Measurements from ENCODE around the gene PLB1. TPM values are rescaled to one million over a fixed set of nuclear protein-coding genes. Genes with fewer than 3 reads are reported as not detected.

Gene PLB1
- total and polyA plus RNA-seq, 3 experiments from 2014 or later, result 0.16 to 0.39 (median 0.35) TPM

DNA sequence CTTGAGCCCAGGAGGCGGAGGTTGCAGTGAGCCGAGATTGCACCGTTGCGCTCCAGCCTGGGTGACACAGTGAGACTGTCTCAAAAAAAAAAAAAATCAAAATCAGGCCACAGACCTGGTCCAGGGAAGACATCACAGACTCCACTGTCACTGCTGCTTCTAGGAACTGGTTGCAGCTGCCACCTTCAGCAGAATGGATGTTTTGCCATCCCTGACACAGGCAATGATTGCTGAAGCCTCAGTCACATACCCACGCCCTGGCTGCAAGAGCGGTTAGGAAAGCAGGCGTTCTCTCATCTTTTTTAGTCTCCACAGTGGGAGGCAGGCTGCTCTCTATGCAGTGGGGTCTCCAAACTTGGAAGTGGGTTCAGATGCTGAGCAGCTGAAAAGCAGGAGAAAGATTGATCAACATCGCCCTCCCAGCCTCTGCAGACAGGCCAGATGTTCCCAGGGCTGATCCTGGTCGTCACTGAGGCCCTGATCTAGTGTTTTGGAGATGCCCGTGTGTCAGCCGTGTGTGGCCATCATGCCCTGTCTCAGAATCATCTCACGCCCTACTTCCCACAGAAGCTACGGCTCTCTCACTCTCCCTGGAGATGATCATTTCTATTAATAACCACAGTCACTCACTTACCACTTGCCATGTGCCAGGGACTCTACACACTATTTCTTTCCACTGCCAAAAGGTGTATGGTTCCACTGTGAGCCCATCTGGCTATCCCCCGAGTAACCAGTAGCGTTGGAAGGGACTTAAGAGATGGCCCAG is 91.8 kb downstream of the PLB1 start:
- H3K9me3 ChIP-seq (ENCODE audit: low read length), result no peaks in the 10 kb centered on the region
- ChIA-PET POLR2A (interaction anchor here (2.0 kb wide), 1 partner anchor 164 kb away, joined by 9 read pairs; the partner anchor contains the start of gene PPP1CB), CTCF (interaction anchor here (2.0 kb wide), 1 partner anchor 21 kb away, joined by 11 read pairs; no protein-coding TSS in a partner anchor)
- Mint-ChIP-seq H3K27me3 (peaks cover 6 to 9% of the 10 kb centered on the region in 2 donors), H3K27ac (peak overlapping the region in 4 of 8 donors; percentile 1 to 58 (median 26)), H3K4me3 (peak overlapping the region in 6 of 7 donors; percentile 26 to 83 (median 67)), H3K4me1 (peaks cover 22 to 35% (median 25%) of the 10 kb centered on the region in 3 donors), H3K36me3 (no peaks in the 10 kb centered on the region), H3K9me3 (no peaks in the 10 kb centered on the region)
- no peak overlapping the region for H3K27ac ChIP-seq (ENCODE audit: low read depth, low read length)
- no peak for DNase-seq
- H3K4me3 ChIP-seq (ENCODE audit: low read length), result no peak overlapping the region
- H3K4me1 ChIP-seq (ENCODE audit: insufficient read depth, low read length), result peaks cover 23% of the 10 kb centered on the region
- no peaks in the 10 kb centered on the region for H3K36me3 ChIP-seq (ENCODE audit: insufficient read depth, low read length)
- no peaks in the 10 kb centered on the region for H3K27me3 ChIP-seq (ENCODE audit: insufficient read depth, low read length, poor library complexity, severe bottlenecking)

DNA sequence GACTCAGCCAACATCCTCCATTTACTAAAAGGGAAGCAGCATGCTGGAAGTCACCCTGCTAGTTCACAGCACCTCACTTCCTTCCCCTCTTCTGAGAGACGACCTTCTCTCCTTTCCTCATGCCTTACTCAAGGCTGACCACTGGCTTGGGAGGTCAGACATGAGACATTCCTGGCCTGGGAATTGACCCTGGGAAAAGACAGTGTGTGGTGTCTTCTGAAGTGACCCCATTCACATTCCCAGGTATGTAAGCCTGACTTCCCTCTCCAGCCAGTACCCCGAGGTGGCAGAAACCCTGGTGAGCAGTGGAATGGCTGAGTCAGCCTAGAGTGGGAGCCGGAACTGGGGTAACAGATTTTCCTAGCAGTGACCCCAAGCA is 92.4 kb downstream of the PLB1 start:
- ChIA-PET CTCF (interaction anchor here (2.1 kb wide), 1 partner anchor 21 kb away, joined by 6 read pairs; no protein-coding TSS in a partner anchor), POLR2A (no interaction called here)
- H3K27me3 Mint-ChIP-seq, result peaks cover 6 to 9% of the 10 kb centered on the region in 2 donors
- no peaks in the 10 kb centered on the region for H3K9me3 ChIP-seq (ENCODE audit: low read length)
- H3K4me3 ChIP-seq (ENCODE audit: low read length), result no peak overlapping the region
- no peak overlapping the region for H3K27ac ChIP-seq (ENCODE audit: low read depth, low read length)
- peak overlapping the region in 4 of 8 donors; percentile 1 to 48 (median 20) for H3K27ac Mint-ChIP-seq
- no peaks in the 10 kb centered on the region for H3K9me3 Mint-ChIP-seq
- H3K4me1 ChIP-seq (ENCODE audit: insufficient read depth, low read length), result peaks cover 23% of the 10 kb centered on the region
- H3K4me3 Mint-ChIP-seq, result peak overlapping the region in 4 of 7 donors; percentile 23 to 78 (median 38)
- peaks cover 22 to 35% (median 25%) of the 10 kb centered on the region in 3 donors for H3K4me1 Mint-ChIP-seq
- DNase-seq, result no peak
- H3K36me3 ChIP-seq (ENCODE audit: insufficient read depth, low read length), result no peaks in the 10 kb centered on the region
- H3K27me3 ChIP-seq (ENCODE audit: insufficient read depth, low read length, poor library complexity, severe bottlenecking), result no peaks in the 10 kb centered on the region
- H3K36me3 Mint-ChIP-seq, result no peaks in the 10 kb centered on the region

DNA sequence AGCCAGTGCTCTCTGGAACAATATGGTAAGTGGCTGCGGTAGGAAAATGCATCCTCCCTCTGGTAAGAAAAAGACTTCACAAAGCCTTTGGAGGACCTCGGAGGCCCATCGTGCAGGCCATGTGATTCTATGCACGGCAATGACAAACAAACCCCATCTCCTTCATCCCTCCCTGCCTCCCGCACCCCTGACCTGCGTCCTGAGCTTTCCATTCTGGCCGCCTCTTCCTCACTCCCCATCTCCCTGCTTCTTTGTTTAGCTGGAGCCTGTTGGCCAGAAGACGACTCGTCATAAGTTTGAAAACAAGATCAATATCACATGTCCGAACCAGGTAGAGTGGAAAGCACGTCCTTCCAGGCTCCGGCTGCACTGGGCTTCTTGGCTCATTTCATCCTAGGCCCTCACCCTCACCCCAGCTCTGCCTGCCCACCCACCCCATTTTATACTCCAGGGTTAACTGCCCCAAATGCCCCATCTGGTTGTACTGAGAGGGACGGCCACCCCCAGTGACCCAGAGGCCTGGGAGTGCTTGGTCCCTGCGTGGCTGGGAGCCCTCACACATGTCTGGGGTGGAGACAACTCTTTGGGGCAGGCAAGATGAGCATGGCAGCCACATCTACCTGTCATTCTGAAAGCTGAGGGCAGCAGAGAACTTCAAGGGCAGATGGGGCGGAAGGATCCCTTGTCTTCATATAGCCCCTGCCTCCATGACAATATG is 94.0 kb downstream of the PLB1 start:
- DNase-seq, result no peak
- no peaks in the 10 kb centered on the region for H3K9me3 Mint-ChIP-seq
- Histone ChIP-seq H3K4me3 (ENCODE audit: low read length) (no peak overlapping the region), H3K36me3 (ENCODE audit: insufficient read depth, low read length) (no peaks in the 10 kb centered on the region), H3K27ac (ENCODE audit: low read depth, low read length) (no peak overlapping the region), H3K4me1 (ENCODE audit: insufficient read depth, low read length) (peaks cover 37% of the 10 kb centered on the region), H3K27me3 (ENCODE audit: insufficient read depth, low read length, poor library complexity, severe bottlenecking) (no peaks in the 10 kb centered on the region), H3K9me3 (ENCODE audit: low read length) (no peaks in the 10 kb centered on the region)
- no peak overlapping the region for H3K27ac Mint-ChIP-seq
- H3K27me3 Mint-ChIP-seq, result peaks cover 6 to 9% of the 10 kb centered on the region in 2 donors
- POLR2A ChIA-PET, result no interaction called here
- H3K4me1 Mint-ChIP-seq, result peaks cover 31 to 36% (median 35%) of the 10 kb centered on the region in 3 donors
- no peak overlapping the region for H3K4me3 Mint-ChIP-seq
- H3K36me3 Mint-ChIP-seq, result no peaks in the 10 kb centered on the region
- CTCF ChIA-PET, result interaction anchor here (2.1 kb wide), 1 partner anchor 23 kb away, joined by 6 read pairs; no protein-coding TSS in a partner anchor

DNA sequence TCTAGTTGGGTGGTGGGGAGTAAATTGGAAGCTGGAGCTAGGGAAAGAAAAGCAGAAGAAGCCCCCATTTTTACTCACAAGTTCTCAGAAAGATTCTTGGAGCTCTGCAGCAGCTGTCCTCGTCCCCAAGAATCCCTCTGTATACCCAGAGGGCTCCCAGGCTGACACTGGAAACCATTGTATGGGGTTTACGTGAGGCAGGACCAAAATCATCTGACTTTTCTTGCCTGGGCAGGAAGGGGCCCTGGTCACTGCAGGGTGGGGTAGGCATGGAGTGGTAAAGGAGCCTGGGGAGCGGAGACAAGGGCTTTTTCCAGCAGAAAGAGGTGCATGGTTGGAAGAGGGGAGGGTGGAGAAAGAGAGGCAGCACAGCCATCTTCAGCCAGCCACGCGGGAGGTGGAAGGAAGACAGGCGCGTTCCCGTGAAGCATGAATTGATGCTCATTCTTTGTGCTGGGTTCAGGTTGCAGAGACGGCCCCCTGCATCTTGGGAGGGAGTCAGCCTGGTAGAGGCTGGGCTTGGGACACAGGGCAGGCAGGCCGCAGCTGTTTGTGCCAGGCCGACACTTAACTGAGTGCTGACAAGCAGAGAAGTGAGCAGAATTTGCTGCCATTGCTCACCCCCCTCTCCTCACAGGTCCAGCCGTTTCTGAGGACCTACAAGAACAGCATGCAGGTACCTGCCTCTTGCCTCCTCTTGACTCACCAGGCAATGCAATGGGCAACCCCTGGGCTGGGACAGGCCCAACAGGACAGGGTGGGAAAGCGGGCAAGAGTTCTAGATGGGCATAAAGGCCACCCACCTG is 94.8 kb downstream of the PLB1 start:
- no peaks in the 10 kb centered on the region for H3K36me3 ChIP-seq (ENCODE audit: insufficient read depth, low read length)
- Mint-ChIP-seq H3K4me1 (peaks cover 31 to 39% (median 38%) of the 10 kb centered on the region in 3 donors), H3K27me3 (peaks cover 6 to 9% of the 10 kb centered on the region in 2 donors), H3K36me3 (no peaks in the 10 kb centered on the region), H3K27ac (peak overlapping the region in 1 of 8 donors; percentile 6), H3K9me3 (no peaks in the 10 kb centered on the region), H3K4me3 (no peak overlapping the region)
- ChIA-PET CTCF (no interaction called here), POLR2A (no interaction called here)
- H3K27me3 ChIP-seq (ENCODE audit: insufficient read depth, low read length, poor library complexity, severe bottlenecking), result no peaks in the 10 kb centered on the region
- no peak for DNase-seq
- H3K4me3 ChIP-seq (ENCODE audit: low read length), result no peak overlapping the region
- no peak overlapping the region for H3K27ac ChIP-seq (ENCODE audit: low read depth, low read length)
- no peaks in the 10 kb centered on the region for H3K9me3 ChIP-seq (ENCODE audit: low read length)
- peaks cover 40% of the 10 kb centered on the region for H3K4me1 ChIP-seq (ENCODE audit: insufficient read depth, low read length)

DNA sequence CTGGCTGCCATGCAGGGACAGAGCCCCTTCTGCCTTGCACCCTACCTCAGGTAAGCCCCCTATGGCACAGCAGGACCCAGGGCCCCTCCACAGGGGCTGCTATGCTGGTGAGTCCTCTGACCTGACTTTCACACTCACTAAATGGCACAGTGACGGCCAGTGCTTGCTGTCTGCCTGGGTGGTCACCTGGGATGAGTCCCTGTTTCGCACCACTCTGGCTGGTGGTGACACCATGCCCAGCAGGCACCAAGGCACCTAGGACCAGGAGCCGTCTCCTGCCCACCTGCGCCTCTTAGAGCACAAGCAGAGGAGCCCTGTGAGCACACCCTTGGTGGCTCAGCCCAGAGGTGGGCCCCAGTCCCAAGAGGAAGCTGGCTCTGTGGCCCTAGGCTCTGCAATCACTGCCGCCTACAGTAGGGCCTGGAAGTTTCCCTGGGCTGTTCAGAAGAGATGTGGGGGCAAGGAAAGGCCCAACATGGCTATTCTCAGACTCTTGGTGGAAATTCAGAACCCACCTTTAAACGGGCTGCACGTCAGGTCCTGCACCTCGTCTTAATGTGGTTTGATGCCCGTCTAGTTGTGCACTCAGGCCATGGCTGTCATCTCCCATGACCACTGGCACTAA is 96.0 kb downstream of the PLB1 start:
- Histone ChIP-seq H3K27ac (ENCODE audit: low read depth, low read length) (no peak overlapping the region), H3K4me3 (ENCODE audit: low read length) (no peak overlapping the region), H3K9me3 (ENCODE audit: low read length) (no peaks in the 10 kb centered on the region), H3K36me3 (ENCODE audit: insufficient read depth, low read length) (no peaks in the 10 kb centered on the region), H3K27me3 (ENCODE audit: insufficient read depth, low read length, poor library complexity, severe bottlenecking) (no peaks in the 10 kb centered on the region), H3K4me1 (ENCODE audit: insufficient read depth, low read length) (peaks cover 36% of the 10 kb centered on the region)
- POLR2A ChIA-PET, result interaction anchor here (3.5 kb wide), 1 partner anchor 160 kb away, joined by 21 read pairs; the partner anchor contains the start of gene PPP1CB
- CTCF ChIA-PET, result interaction anchor here (4.5 to 5.0 kb wide), 2 partner anchors 30 to 165 kb away, joined by 50 to 59 read pairs; no protein-coding TSS in a partner anchor
- H3K4me1 Mint-ChIP-seq, result peaks cover 25 to 32% (median 32%) of the 10 kb centered on the region in 3 donors
- H3K27me3 Mint-ChIP-seq, result peaks cover 6 to 9% of the 10 kb centered on the region in 2 donors
- H3K4me3 Mint-ChIP-seq, result no peak overlapping the region
- H3K27ac Mint-ChIP-seq, result peak overlapping the region in 1 of 8 donors; percentile 14
- H3K36me3 Mint-ChIP-seq, result no peaks in the 10 kb centered on the region
- no peak for DNase-seq
- H3K9me3 Mint-ChIP-seq, result no peaks in the 10 kb centered on the region

DNA sequence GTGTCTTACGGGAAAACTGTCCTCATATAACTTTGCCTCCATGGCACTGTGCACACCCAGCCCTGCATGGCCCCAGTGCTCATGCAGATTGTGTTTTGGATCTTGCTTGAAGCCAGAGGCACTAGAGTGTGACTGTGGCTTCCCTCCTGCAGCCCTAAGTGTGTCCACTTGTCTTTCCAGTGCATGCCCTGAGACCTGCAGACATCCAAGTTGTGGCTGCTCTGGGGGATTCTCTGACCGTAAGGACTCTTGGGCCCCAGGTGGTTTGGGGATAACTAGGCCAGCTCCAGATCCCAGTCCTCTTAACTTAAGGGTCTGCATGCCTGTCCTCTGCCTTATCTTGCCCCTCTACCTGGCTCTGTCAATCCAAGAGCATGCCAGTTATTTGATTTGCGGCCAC is 96.6 kb downstream of the PLB1 start:
- H3K4me1 Mint-ChIP-seq, result peaks cover 21 to 26% (median 26%) of the 10 kb centered on the region in 3 donors
- POLR2A ChIA-PET, result interaction anchor here (0.6 to 3.5 kb wide), 2 partner anchors 160 to 276 kb away, joined by 3 to 21 read pairs; partner anchors contain the start of gene PPP1CB
- H3K4me3 Mint-ChIP-seq, result no peak overlapping the region
- no peaks in the 10 kb centered on the region for H3K9me3 Mint-ChIP-seq
- H3K9me3 ChIP-seq (ENCODE audit: low read length), result no peaks in the 10 kb centered on the region
- no peaks in the 10 kb centered on the region for H3K27me3 ChIP-seq (ENCODE audit: insufficient read depth, low read length, poor library complexity, severe bottlenecking)
- H3K36me3 Mint-ChIP-seq, result no peaks in the 10 kb centered on the region
- no peak for DNase-seq
- CTCF ChIA-PET, result interaction anchor here (3.6 to 5.0 kb wide), 4 partner anchors 26 to 164 kb away, joined by 39 to 70 read pairs (median 54); partner anchors contain the start of gene PPP1CB
- peak overlapping the region in 3 of 8 donors; percentile 22 to 86 (median 29) for H3K27ac Mint-ChIP-seq
- no peak overlapping the region for H3K27ac ChIP-seq (ENCODE audit: low read depth, low read length)
- peaks cover 6 to 9% of the 10 kb centered on the region in 2 donors for H3K27me3 Mint-ChIP-seq
- H3K4me1 ChIP-seq (ENCODE audit: insufficient read depth, low read length), result peaks cover 29% of the 10 kb centered on the region
- H3K36me3 ChIP-seq (ENCODE audit: insufficient read depth, low read length), result no peaks in the 10 kb centered on the region
- H3K4me3 ChIP-seq (ENCODE audit: low read length), result no peak overlapping the region

DNA sequence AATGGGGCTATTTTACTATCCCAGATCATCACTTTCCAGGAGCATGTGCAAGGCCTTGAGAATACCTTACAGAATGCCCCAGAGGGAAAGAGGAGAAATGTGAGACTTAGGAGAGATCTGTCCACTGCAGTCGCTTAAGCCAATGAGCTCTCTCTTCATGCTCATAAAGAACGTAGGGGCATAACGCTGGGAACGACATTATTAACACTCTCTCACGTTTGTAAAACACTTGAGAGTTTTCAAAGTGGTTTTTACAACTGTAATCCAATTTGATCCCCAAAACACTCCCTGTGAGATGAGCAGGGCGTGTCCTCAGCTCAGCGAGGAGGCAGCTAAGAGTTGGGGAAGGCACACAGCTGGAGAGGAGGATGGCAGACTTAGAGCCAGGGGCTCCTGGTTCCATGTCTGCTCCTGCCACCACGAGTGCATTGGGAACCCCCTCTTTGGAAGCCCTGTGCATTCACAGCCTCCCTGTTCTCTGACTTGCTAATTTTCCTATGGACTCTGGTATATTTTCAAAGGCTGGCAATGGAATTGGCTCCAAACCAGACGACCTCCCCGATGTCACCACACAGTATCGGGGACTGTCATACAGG is 97.4 kb downstream of the PLB1 start:
- DNase-seq, result no peak
- no peaks in the 10 kb centered on the region for H3K9me3 Mint-ChIP-seq
- Histone ChIP-seq H3K4me3 (ENCODE audit: low read length) (no peak overlapping the region), H3K9me3 (ENCODE audit: low read length) (no peaks in the 10 kb centered on the region), H3K27ac (ENCODE audit: low read depth, low read length) (no peak overlapping the region), H3K27me3 (ENCODE audit: insufficient read depth, low read length, poor library complexity, severe bottlenecking) (no peaks in the 10 kb centered on the region), H3K4me1 (ENCODE audit: insufficient read depth, low read length) (peaks cover 21% of the 10 kb centered on the region), H3K36me3 (ENCODE audit: insufficient read depth, low read length) (no peaks in the 10 kb centered on the region)
- peak overlapping the region in 1 of 8 donors; percentile 38 for H3K27ac Mint-ChIP-seq
- peaks cover 13 to 18% (median 18%) of the 10 kb centered on the region in 3 donors for H3K4me1 Mint-ChIP-seq
- POLR2A ChIA-PET, result interaction anchor here (0.6 to 3.5 kb wide), 5 partner anchors 159 to 301 kb away, joined by 3 to 21 read pairs (median 4); partner anchors contain the start of genes PPP1CB and WDR43
- no peak overlapping the region for H3K4me3 Mint-ChIP-seq
- no peaks in the 10 kb centered on the region for H3K36me3 Mint-ChIP-seq
- peaks cover 6 to 9% of the 10 kb centered on the region in 2 donors for H3K27me3 Mint-ChIP-seq
- CTCF ChIA-PET, result interaction anchor here (0.7 to 5.0 kb wide), 21 partner anchors 13 to 302 kb away, joined by 3 to 70 read pairs (median 6); partner anchors contain the start of genes PPP1CB and WDR43
